GM12873 (cell line): ENCODE data around the gene CD8A.

ENCODE experiments used
- CTCF ChIP-seq: IDR thresholded peaks from 2 replicates; pipeline ENCODE4 v1.5.1; 2012; ENCODE audit warnings: low read depth, mild to moderate bottlenecking, moderate library complexity, low read length, control low read depth; ENCODE audit not compliant: insufficient read depth; ENCODE audit errors: missing control alignments

CD8A gene

GRCh38 chr2:86764661-86765309, 25.9 kb downstream of the CD8A start:
- TF ChIP-seq CTCF = peak; percentile 69

- TF ChIP-seq CTCF = no peak
Measured at GRCh38 chr2:86760371-86760770, 30.3 kb downstream of the CD8A start.

- no peak for TF ChIP-seq CTCF
Measured at GRCh38 chr2:86758405-86758804, 32.3 kb downstream of the CD8A start.

GRCh38 chr2:86753606-86754005, 37.1 kb downstream of the CD8A start:
- no peak for TF ChIP-seq CTCF

- TF ChIP-seq CTCF = no peak
Measured at GRCh38 chr2:86752934-86753333, 37.8 kb downstream of the CD8A start.

GRCh38 chr2:86751778-86752177, 38.9 kb downstream of the CD8A start:
- TF ChIP-seq CTCF = no peak

GRCh38 chr2:86750240-86750839, 40.4 kb downstream of the CD8A start:
- no peak for TF ChIP-seq CTCF
